Astrocyte of the hippocampus (primary cell): ENCODE measurements around the gene RPS18.
"Not testable (repeated sequence)": the region's sequence is repeated elsewhere in the genome, so short reads cannot be mapped to it uniquely, and the experiment has no call there.

Experiments
- DNase-seq: peaks from one replicate; pipeline ENCODE4 v3.0.0; 2011; ENCODE audit warnings: low read depth, low spot score

RPS18 gene

DNA sequence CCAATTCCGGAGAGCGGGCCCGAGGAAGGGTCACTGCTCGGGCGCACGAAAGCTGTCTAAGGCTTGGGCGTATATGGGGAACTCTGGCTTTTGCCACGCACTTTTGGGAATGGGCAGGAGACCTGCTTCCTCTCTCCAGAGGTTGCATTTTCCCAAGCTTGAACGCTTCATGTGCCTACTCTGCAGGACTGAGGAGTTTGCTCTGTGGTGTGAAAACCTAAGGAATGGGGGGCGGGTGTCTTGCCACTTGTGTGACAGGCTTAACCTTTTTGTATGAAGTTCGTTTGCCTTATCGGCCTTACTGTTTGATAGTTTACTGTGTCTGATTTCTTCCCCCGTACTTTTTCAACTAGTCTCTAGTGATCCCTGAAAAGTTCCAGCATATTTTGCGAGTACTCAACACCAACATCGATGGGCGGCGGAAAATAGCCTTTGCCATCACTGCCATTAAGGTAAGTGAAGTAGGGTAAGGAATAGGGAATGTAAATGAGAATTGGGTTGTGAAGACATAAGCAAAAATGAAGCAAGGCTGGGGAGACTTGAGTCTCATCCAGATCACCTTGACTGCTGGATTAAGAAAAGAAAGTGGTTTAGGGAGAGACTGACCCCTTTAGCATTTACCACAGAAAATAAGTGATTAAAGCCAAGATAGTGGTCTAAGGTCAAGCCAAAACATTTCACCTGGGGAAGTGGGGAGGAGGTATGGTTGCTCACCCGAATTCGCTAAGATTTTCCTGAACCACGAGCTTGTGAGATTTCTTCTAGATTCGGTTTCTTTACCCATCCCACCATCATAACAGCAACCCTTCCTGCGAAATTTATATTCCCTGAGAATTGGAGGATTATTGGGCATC is 627 bp downstream of the RPS18 start:
- no peak for DNase-seq

DNA sequence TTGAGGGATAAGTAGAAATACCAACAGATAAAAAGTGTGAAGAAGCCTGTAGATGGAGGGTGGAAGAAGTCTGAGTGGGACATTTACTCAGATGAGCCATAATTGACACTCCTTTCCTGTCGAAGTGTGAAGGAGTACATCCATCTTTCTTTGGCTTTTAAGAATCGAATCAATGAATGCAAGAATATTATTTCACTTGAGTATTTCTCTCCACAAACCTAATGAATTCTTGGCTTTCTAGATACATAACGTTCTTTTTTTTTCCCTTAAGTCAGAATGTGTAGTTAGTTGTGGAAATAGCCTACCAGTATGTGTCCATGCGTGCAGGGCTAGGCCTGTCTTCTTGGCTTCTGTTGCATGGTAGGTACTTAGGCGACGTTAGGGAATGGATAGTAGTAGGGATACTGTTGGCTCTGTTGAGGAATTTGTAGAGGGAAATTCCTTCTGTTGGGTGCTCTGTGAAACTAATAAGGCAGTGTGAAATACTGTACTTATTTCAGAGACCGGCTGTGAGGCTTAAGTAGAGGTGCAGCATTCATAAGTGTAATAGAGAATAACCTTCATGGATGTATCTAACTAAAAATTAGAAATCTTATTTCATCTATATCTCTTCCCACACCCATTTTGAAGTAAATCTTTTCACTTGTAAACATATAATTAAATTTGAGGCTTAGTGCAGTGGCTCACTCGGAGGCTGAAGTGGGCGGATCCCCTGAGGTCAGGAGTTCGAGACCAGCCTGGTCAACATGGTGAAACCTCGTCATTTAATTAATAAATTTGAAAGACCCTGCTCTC is 1.5 kb downstream of the RPS18 start:
- no peak for DNase-seq

DNA sequence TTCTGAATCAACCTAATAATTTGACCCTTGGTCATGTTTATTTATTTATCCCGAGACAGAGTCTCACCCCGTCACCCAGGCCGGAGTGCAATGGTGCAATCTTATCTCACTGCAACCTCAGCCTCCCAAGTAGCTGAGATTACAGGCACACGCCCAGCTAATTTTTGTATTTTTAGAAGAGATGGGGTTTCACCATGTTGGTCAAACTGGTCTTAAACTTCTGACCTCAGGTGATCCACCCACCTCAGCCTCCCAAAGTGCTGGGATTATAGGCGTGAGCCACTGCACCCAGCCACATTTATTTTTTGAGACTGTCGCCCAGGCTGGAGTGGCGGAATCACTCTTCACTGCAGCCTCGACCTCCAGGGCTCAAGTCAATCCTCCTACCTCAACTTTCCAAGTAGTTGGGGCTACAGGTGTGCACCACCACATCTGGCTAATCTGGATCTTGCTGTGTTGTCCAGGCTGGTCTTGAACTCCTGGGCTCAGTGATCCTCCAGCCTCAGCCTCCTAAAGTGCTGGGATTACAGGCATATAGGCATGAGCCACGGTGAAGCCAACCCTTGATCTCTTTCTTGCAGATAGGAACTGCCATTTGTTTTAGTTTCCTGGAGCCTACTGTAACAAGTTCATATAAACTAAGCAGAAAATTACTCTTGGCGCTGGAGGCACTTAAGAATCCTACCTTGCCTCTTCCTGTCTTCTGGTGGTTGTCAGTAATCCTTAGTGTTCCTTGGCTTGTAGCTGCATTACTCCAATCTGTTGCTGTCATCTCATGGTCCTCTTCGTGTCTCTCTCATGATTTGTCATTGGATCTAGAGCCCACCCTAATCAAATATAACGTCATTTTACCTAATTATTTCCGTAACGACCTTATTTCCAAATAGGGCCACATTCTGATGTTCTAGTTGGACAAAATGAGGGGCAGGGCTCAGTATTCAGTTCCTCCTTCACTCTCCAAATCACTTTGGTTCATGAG is 2.3 kb downstream of the RPS18 start:
- DNase-seq: no peak

DNA sequence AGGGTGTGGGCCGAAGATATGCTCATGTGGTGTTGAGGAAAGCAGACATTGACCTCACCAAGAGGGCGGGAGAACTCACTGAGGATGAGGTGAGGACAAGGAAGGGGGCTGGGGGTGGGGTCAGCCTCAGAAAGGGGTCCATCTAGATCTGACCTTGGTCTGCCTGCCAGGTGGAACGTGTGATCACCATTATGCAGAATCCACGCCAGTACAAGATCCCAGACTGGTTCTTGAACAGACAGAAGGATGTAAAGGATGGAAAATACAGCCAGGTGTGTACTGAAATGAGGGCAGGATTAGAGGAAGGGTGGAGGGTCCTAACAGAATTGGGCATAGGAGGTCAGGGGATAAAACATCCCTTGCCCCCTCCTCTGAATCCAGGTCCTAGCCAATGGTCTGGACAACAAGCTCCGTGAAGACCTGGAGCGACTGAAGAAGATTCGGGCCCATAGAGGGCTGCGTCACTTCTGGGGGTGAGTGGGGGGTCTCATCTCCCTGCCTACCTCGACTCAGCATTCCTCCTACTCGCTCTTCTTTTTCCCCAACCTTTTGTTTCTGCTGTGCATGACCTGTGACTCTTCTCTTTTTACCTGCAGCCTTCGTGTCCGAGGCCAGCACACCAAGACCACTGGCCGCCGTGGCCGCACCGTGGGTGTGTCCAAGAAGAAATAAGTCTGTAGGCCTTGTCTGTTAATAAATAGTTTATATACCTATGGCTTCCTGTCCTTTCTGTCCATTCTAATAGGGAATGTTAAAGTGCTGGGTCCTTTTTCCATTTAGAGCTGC is 4.1 kb downstream of the RPS18 start:
- DNase-seq: not testable (repeated sequence)

DNA sequence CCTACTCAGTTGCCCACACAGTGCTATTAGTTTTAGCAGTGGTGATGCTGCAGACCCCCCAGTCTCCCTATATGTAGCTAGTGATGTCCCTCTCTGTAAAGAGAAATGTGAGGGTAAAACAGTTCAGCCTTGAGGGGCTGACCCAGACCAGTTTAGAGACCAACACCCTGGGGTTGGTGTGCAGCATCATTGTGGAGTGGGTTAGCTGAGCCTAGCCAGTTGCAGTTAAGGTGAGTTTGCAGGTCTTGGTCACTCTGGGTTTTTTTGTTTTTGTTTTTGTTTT is 4.6 kb downstream of the RPS18 start:
- no peak for DNase-seq

DNA sequence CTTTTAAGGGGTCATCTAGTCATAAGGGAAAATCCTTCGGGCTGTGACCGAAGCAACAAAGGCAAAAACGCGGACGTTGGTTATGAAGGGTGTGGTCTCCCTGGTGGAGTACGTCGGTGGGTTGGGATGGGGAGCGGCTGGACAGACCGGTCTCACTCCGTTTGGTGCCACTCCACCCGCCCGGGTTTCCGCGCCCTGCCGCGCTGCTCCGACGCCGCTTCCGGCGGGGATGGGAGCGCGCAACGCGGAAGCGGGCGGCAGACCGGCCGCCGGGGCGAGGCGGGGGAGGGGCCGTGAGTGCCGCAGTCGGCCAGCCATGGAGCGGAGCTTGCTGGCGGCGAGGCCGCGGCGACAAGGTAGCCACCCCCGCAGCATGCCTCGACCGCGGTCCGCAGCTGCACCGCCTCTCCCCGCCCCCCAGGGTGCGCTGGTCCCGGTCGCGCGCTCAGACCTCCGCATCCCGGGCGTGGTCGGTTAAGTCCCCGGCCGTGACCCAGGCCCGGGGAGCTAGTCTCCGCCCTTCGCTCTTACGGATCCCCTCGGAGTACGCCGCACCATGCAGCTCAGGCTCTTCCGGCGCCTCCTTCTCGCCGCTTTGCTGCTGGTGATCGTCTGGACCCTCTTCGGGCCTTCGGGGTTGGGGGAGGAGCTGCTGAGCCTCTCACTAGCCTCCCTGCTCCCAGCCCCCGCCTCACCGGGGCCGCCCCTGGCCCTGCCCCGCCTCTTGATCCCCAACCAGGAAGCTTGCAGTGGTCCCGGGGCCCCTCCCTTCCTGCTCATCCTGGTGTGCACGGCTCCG is 5.2 kb downstream of the RPS18 start, which contains the start of gene B3GALT4:
Gene B3GALT4 (plus strand): TSS at position 260 of the 799 bp plus-strand sequence. CDS start 297 bp downstream, at position 557.
- DNase-seq: peak; percentile 85

DNA sequence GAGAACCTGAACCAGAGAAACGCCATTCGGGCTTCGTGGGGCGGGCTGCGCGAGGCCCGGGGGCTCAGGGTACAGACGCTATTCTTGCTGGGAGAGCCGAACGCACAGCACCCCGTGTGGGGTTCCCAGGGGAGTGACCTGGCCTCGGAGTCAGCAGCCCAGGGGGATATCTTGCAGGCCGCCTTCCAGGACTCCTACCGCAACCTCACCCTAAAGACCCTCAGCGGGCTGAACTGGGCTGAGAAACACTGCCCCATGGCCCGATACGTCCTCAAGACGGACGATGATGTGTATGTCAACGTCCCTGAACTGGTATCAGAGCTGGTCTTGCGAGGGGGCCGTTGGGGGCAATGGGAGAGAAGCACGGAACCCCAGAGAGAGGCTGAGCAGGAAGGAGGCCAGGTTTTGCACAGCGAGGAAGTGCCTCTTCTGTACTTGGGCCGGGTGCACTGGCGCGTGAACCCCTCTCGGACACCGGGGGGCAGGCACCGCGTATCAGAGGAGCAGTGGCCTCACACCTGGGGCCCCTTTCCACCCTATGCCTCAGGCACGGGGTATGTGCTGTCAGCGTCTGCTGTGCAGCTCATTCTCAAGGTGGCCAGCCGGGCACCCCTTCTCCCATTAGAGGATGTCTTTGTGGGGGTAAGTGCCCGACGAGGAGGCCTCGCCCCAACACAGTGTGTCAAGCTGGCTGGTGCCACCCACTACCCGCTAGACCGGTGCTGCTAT is 6.0 kb downstream of the RPS18 start:
- DNase-seq: no peak

DNA sequence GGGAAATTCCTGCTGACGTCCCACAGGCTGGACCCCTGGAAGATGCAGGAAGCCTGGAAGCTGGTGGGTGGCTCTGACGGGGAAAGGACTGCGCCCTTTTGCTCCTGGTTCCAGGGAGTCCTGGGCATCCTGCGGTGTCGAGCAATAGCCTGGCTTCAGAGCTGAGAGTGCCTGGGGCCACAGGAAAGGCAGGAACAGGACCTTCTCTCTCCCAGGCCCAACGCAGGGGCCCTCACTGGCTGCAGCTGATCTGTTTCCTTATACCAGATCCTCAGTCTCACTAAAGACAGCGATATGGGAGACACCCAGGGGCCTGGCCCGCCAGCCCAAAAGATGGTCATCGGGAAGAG is 6.5 kb downstream of the RPS18 start:
- DNase-seq: no peak

DNA sequence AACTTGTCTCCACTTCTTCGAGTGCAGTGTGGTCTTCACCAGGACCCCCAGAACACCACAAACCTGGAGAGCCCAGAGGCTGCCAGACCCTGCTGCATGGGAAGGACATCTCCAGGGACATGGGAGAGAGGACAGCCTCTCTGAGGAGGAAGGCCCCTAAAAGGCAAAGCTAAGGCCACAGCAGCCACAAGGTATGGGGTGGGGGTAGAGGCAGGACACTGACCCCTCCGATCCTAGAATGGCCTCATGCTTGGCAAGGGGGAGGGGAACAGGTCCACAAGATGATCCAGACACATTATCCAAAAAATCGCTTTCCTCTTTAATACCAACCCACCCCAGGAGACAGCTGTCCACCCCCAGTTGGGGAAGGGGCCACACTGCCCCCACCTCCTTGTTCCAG is 6.9 kb downstream of the RPS18 start:
- no peak for DNase-seq

DNA sequence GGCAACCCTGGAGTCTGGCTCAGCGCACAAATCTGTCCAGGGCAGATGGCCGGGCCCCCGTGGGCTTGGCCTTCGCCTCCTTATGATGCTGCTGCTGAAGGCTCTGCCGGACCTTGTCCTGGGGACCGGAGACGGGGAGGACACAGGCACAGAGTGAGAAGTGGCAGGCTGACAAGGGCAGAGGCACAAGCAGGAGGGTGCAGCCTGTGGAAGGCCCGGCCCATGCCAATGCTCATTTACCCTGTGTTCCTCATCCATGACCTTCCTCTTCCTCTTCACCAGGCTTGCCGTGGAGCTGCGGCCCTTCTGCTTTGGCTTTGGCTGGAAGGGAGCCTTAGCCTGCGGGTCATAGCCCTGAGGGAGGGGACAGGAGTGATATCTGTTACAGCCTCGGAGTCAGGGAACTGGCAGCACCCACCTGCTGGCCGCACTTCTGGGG is 7.4 kb downstream of the RPS18 start:
- DNase-seq: no peak

DNA sequence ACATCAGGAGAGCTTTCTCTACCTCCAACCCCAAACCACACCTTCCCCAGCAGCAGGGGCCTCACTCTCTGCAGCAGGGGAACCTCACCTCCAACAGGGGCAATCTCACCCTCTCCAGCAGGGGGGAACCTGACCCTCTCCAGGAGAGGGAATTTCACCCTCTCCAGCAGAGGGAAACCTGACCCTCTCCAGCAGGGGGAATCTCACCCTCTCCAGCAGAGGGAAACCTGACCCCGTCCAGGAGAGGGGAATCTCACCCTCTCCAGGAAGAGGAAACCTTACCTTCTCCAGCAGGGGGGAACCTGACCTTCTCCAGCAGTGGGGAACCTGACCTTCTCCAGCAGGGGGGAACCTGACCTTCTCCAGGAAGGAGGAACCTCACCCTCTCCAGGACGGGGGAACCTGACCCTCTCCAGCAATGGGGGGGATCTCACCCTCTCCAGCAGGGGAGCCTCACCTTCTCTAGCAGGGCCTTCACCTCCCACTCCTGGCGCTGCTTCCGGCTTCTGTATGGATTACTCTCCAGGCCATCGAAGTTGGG is 8.2 kb downstream of the RPS18 start:
- DNase-seq: peak; percentile 65

DNA sequence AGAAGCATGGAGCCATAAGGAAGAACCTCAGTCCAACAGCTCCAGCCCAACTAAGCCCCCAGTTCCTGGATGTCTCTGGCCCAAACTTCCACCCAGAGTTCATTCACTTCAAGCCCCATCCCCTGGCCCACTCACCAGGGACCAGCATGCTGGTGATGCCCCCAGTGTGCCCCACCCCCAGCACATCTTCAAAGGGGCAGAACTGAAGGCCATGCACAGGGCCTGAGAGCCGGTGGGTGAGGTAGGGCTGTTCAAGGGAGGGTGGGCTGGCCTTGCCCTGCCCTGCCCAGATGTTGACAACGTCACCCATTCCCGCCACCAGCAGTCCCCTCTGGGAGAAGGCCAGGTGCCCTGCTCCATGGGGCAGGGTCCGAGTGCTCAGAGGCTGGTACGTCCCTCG is 8.7 kb downstream of the RPS18 start:
- no peak for DNase-seq

DNA sequence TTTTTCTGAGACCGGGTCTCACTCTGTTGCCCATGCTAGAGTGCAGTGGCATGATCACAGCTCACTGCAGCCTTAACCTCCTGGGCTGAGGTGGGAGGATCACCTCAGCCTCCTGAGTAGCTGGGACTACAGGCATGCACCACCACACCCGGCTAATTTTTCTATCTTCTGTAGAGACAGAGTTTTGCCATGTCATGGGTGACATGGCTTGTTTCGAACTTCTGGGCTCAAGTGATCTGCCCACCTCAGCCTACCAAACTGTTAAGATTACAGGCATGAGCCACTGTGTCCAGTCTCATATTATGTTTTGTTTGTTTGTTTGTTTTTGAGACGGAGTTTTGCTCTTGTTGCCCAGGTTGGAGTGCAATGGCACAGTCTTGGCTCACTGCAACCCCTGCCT is 13.3 kb downstream of the RPS18 start:
- not testable (repeated sequence) for DNase-seq

DNA sequence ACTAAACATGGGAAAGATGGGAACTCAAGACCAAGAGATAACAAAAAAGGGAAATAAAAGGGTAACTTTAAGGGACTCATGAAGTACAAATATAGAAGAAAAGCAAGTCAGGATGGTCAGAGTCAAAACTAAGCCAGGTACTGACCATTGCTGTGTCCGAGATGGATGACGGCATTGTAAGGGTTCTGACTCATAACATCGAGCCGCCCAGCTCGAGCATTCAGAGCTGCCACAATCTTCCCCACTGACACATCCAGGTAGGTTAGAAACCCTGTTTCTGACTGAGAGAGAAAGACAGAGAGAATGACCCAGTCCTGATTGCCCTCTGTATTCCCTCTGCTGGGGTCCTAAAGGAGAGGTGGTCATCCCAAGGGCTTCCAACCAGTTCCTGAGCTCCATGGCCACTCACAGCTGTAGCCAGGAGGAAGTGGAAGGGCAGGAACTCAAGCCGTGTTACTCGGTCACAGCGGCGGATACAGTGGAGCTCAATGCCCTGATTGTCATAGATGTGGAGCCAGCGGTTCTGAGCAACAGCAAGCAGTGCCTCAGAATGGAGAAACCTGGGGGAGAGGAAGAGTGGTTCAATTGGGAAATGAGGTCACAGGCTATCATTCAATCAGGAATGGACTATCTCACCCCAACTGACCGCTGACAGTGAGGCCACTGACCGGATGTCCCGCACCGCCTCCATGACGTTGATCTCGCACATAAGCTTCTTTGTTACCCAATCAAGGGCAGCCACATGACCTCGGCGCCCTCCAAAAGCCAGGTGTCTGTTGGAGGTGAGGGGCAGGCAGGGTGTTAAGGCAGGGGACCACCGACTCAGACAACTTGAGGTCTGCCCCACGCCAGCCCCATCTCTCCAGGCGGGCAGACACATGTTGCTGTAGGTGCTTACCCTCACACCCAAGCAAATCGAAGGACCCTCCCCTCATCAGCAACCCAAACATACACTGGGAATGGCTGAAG is 15.4 kb downstream of the RPS18 start:
- DNase-seq: no peak

DNA sequence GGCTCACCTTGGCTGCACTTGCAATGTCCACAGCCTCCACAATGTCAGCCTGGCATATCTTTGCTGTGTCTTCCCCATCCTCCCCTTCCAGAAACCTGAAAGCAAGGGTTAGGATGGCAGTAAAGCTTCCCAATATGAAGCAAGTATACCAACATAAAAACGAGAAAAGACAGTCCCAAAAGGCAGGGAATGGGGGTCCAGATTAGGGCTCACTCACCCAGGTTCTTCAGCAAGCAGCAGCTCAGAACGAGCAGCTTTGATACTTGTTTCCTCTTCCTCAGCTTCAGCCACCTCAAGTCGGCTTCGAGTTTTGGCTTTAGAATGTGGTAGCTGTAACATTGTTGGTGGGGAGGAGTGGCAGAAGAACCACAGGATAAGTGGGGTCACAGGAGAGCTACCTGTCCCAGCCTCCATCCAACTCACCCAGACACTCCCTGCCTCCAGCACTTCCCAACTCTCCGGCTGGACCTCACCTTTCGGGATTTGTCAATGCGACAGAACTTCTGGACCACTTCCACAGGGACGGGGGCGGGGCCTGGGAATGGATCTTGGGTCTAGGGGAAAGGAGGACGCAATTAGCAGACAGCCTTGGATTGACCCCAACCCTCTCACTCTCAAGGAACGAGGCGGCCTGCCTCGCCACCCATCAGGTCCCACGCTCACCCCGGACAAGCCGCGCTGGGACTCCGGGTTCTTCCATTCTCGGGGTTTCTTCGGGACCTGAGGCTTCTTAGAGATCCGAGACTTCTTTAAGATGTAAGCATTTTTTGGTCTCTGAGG is 16.5 kb downstream of the RPS18 start:
- no peak for DNase-seq

DNA sequence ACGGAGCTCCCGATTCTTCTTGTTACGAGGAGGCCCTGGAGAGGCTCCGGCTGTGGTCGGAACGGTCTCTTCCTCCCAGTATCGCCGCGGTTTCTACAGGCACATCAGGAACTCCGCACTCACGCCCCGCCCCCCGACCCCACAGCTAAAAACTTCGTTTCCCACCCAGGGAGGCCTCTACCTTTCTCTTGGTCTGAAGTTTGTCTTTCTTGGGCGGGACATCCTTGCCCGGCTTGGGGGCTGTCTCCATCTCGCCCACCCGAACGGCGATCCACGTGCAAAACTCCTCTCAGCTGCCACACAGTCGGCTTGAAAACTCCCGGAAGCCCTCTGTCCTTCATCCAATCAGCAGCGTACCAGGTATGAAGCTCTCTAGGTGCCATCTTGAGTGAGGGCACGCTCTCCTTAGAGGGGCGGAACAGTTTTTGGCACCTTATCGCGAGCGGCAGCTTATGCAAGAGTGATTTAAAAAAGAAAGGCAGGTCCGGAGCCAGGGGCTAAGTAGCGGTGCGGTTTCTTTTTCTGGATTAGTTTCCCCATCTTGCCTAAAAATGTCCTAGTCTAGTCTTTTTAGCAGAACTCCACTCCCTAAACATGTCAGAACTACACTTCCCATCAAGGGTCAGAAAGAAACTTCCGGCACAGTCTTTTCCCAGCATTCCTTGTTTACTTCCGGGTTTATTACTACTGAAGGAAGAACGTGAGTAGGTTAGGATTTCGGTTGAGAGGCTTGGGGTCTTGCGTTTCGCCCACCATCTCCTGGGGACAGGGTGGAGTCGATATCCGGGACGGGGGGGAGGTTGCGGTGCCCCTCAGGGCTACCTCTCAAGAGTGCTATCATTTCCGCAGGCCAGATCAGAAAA is 17.3 kb downstream of the RPS18 start, which contains the start of the genes PFDN6 and WDR46:
Gene PFDN6 (plus strand): TSS at position 681 of the 863 bp plus-strand sequence. CDS start 256 bp downstream, outside the sequence.
Gene WDR46 (minus strand): TSS at position 319 of the 863 bp plus-strand sequence. CDS start 69 bp downstream, at position 250.
- peak; percentile 92 for DNase-seq
